ENCODE measurements around the gene RABGAP1L. TPM values are rescaled to one million over a fixed set of nuclear protein-coding genes. Genes with fewer than 3 reads are reported as not detected.

RABGAP1L gene
- total RNA-seq, 1 experiment from 2014 or later, result 76.9 TPM

GRCh38 chr1:174922121-174922520 is 762.8 kb downstream of the RABGAP1L start (continued):
- TF ChIP-seq, protein P1, sequence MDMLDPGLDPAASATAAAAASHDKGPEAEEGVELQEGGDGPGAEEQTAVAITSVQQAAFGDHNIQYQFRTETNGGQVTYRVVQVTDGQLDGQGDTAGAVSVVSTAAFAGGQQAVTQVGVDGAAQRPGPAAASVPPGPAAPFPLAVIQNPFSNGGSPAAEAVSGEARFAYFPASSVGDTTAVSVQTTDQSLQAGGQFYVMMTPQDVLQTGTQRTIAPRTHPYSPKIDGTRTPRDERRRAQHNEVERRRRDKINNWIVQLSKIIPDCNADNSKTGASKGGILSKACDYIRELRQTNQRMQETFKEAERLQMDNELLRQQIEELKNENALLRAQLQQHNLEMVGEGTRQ (CRISPR knock-in tag; IDR thresholded peaks at IDR 0.05), result no peak

DNA sequence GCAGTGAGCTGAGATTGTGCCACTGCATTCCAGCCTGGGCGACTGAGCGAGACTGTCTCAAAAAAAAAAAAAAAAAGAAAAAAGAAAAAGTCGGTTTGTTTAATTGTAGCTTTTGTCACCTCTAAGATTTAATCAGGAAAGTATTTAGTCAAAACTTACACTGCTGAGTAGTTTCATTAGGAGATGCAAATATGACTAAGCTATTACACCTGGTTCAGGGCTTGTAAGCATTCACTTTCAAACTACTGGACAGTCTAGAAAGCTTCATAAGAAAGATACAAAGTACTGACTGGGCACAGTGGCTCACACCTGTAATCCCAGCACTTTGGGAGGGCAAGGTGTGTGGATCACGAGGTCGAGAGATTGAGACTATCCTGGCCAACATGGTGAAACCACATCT is 764.5 kb downstream of the RABGAP1L start:
- Mint-ChIP-seq H3K9me3 (peaks cover 11% of the 10 kb centered on the region), H3K4me1 (peaks cover 13% of the 10 kb centered on the region), H3K27me3 (ENCODE audit: low read depth) (no peaks in the 10 kb centered on the region), H3K36me3 (peaks cover 47% of the 10 kb centered on the region), H3K27ac (no peak overlapping the region), H3K4me3 (no peak overlapping the region)
- ATAC-seq, result no peak
- no peak for DNase-seq (ENCODE audit: low spot score)
- CTCF ChIA-PET, result no interaction called here
- TF ChIP-seq ZNF219 (CRISPR knock-in tag; IDR thresholded peaks at IDR 0.05; ENCODE audit: borderline replicate concordance) (no peak), GRHL2 (CRISPR knock-in tag; IDR thresholded peaks at IDR 0.05; ENCODE audit: insufficient replicate concordance, severe bottlenecking) (no peak), FOXJ3 (CRISPR knock-in tag; IDR thresholded peaks at IDR 0.05; ENCODE audit: borderline replicate concordance) (no peak), JUN (CRISPR knock-in tag; IDR thresholded peaks at IDR 0.05) (no peak), TEAD4 (CRISPR knock-in tag; IDR thresholded peaks at IDR 0.05) (no peak), RORB (CRISPR knock-in tag; IDR thresholded peaks at IDR 0.05) (no peak), ZNF121 (CRISPR knock-in tag; IDR thresholded peaks at IDR 0.05) (no peak), RELA (CRISPR knock-in tag; IDR thresholded peaks at IDR 0.05; ENCODE audit: borderline replicate concordance) (no peak), SMAD3 (CRISPR knock-in tag; IDR thresholded peaks at IDR 0.05; ENCODE audit: borderline replicate concordance) (no peak), NR3C1 (CRISPR knock-in tag; conservative IDR thresholded peaks at IDR 0.05; ENCODE audit: low read depth) (no peak), HMGA2 (CRISPR knock-in tag; IDR thresholded peaks at IDR 0.05) (no peak), ZNF232 (CRISPR knock-in tag; IDR thresholded peaks at IDR 0.05) (no peak), TCF7 (CRISPR knock-in tag; IDR thresholded peaks at IDR 0.05; ENCODE audit: low read depth) (no peak)
- TF ChIP-seq, protein P2, sequence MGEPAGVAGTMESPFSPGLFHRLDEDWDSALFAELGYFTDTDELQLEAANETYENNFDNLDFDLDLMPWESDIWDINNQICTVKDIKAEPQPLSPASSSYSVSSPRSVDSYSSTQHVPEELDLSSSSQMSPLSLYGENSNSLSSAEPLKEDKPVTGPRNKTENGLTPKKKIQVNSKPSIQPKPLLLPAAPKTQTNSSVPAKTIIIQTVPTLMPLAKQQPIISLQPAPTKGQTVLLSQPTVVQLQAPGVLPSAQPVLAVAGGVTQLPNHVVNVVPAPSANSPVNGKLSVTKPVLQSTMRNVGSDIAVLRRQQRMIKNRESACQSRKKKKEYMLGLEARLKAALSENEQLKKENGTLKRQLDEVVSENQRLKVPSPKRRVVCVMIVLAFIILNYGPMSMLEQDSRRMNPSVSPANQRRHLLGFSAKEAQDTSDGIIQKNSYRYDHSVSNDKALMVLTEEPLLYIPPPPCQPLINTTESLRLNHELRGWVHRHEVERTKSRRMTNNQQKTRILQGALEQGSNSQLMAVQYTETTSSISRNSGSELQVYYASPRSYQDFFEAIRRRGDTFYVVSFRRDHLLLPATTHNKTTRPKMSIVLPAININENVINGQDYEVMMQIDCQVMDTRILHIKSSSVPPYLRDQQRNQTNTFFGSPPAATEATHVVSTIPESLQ (CRISPR knock-in tag; IDR thresholded peaks at IDR 0.05), result no peak
- POLR2A ChIA-PET, result no interaction called here

DNA sequence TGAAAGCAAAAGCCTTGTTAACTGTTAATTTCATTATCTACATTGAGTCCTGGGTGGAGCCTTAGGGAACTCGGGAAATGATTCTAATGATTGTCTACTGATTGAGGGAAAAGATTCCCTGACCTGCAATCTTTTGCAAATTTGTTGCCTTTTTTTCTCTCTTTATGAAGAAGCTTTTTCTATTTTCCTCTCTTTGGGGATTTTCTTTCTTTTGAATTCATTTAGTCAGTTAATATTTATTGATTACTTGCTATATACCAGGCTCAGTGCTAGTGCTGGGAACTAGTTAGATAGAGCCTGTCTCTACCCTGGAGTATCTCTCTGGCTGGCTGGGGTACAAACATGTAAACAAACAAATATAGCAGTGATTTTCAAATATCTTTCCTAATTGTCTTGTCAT is 769.2 kb downstream of the RABGAP1L start:
- ATAC-seq (no peak), DNase-seq (ENCODE audit: low spot score) (no peak)
- H3K36me3 Mint-ChIP-seq, result peaks cover 11% of the 10 kb centered on the region
- peaks cover 38% of the 10 kb centered on the region for H3K4me1 Mint-ChIP-seq
- no peaks in the 10 kb centered on the region; the same call in 1 of the 2 replicates for H3K27me3 Mint-ChIP-seq (ENCODE audit: low read depth)
- peak overlapping the region; percentile 73 for H3K27ac Mint-ChIP-seq
- ChIA-PET POLR2A (no interaction called here), CTCF (no interaction called here)
- H3K9me3 Mint-ChIP-seq, result no peaks in the 10 kb centered on the region
- no peak overlapping the region for H3K4me3 Mint-ChIP-seq
- TF ChIP-seq FOXP4 (CRISPR knock-in tag; IDR thresholded peaks at IDR 0.05), result no peak
- no peak for TF ChIP-seq GTF2I (CRISPR knock-in tag; conservative IDR thresholded peaks at IDR 0.05)
- TF ChIP-seq FOXK1 (CRISPR knock-in tag; IDR thresholded peaks at IDR 0.05), result no peak
- no peak for TF ChIP-seq ARID4B (CRISPR knock-in tag; IDR thresholded peaks at IDR 0.05; ENCODE audit: borderline replicate concordance)
- TF ChIP-seq ZNF317 (CRISPR knock-in tag; IDR thresholded peaks at IDR 0.05; ENCODE audit: borderline replicate concordance, low read depth), result no peak
- TF ChIP-seq ZNF423 (CRISPR knock-in tag; IDR thresholded peaks at IDR 0.05), result no peak
- no peak for TF ChIP-seq ZMAT4 (CRISPR knock-in tag; IDR thresholded peaks at IDR 0.05)
- TF ChIP-seq, protein P3, sequence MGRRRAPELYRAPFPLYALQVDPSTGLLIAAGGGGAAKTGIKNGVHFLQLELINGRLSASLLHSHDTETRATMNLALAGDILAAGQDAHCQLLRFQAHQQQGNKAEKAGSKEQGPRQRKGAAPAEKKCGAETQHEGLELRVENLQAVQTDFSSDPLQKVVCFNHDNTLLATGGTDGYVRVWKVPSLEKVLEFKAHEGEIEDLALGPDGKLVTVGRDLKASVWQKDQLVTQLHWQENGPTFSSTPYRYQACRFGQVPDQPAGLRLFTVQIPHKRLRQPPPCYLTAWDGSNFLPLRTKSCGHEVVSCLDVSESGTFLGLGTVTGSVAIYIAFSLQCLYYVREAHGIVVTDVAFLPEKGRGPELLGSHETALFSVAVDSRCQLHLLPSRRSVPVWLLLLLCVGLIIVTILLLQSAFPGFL (CRISPR knock-in tag; IDR thresholded peaks at IDR 0.05; ENCODE audit: borderline replicate concordance), result no peak
- no peak for TF ChIP-seq SMAD4 (CRISPR knock-in tag; IDR thresholded peaks at IDR 0.05)
- TF ChIP-seq TEAD4 (CRISPR knock-in tag; IDR thresholded peaks at IDR 0.05), result no peak
- TF ChIP-seq JUN (CRISPR knock-in tag; IDR thresholded peaks at IDR 0.05), result no peak
- no peak for TF ChIP-seq CREB1 (CRISPR knock-in tag; IDR thresholded peaks at IDR 0.05)
